ENCODE data around the gene FDXACB1. TPM values are rescaled to one million over a fixed set of nuclear protein-coding genes. Genes with fewer than 3 reads are reported as not detected.

Gene FDXACB1
- total and polyA plus RNA-seq, 2 of the 4 experiments (the other 2 are of a cell fraction), result 1.7 to 3.0 TPM

DNA sequence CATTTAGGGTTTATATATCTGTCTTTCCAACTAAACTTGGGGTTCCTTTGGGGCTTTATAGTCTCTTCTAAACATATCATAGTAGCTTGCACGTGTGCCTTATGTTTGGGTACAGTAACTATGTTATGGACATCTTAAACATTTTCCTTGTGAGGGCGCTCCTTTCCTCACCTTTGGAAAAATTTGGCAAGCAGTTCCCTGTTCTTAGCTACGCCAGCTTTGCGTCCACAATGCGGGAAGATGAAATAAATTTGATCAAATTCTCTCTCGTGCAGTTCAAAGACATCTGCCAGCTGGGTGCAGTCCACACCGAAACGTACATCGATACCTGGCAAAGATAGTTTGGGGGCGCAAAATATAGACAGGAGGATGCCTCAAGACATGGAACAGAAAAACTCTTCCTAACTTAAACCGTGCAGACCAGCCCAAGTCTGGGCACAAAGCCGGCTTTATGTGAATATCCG is 548 bp downstream of the FDXACB1 start:
- Histone ChIP-seq H4K20me1 (ENCODE audit: insufficient read depth, low read length) (no peaks in the 10 kb centered on the region), H2BK15ac (ENCODE audit: low read depth, low read length) (no peak overlapping the region), H4K5ac (ENCODE audit: low read depth, low read length) (no peak overlapping the region), H3K9me3 (ENCODE audit: control insufficient read depth, insufficient read depth, low read length) (no peaks in the 10 kb centered on the region), H3K79me1 (ENCODE audit: low read depth in 1 of 2, low read length in 2 of 2) (peaks cover 0 to 11% of the 10 kb centered on the region in 2 experiments; a peak in 3 of 4 replicates), H2BK20ac (ENCODE audit: low read depth, low read length) (0 out of 2 replicates have a peak overlapping the region, but pooled peaks have one; percentile 35), H3K9me1 (ENCODE audit: insufficient read depth, low read length) (peaks cover 3% of the 10 kb centered on the region; the same call in 1 of the 2 replicates), H3K9ac (ENCODE audit: low read depth, low read length) (peak overlapping the region; percentile 51), H3K27ac (ENCODE audit: insufficient read depth, low read length) (peak overlapping the region; percentile 64), H3K36me3 (ENCODE audit: control insufficient read depth, insufficient read depth, low read length) (no peaks in the 10 kb centered on the region; the same call in 1 of the 2 replicates), H2AK5ac (ENCODE audit: low read depth, low read length) (peak overlapping the region; percentile 5; the same call in 1 of the 2 replicates), H4K91ac (ENCODE audit: insufficient read depth, low read depth, low read length) (peak overlapping the region; percentile 34), H3K4me2 (ENCODE audit: low read depth, low read length) (peak overlapping the region; percentile 77), H3K4ac (ENCODE audit: low read depth, low read length) (peak overlapping the region; percentile 69), H4K8ac (ENCODE audit: low read depth in 2 of 2, low read length in 2 of 2) (peak overlapping the region; percentile 84 to 87), H3K4me1 (ENCODE audit: control insufficient read depth, insufficient read depth, low read length) (peaks cover 3% of the 10 kb centered on the region; the same call in 1 of the 2 replicates), H3K14ac (replicated peaks; ENCODE audit: low read depth, low read length) (peak overlapping the region; percentile 67), H3K4me3 (ENCODE audit: insufficient read depth, low read depth, low read length) (peak overlapping the region; percentile 71), H2AFZ (replicated peaks; ENCODE audit: low read length, poor library complexity) (peak overlapping the region; percentile 100), H3K56ac (ENCODE audit: extremely low read depth, insufficient read depth, low read length) (peak overlapping the region; percentile 85; the same call in 1 of the 2 replicates), H2AK9ac (replicated peaks; ENCODE audit: low read depth, low read length, poor library complexity) (peak overlapping the region; percentile 93), H3K23ac (ENCODE audit: low read depth, low read length) (peak overlapping the region; percentile 69), H3K18ac (ENCODE audit: low read depth, low read length) (no peak overlapping the region), H2BK5ac (ENCODE audit: low read depth, low read length, poor library complexity, severe bottlenecking) (peak overlapping the region; percentile 51), H2BK120ac (ENCODE audit: low read depth, low read length) (peak overlapping the region; percentile 26; the same call in 1 of the 2 replicates), H3K27me3 (ENCODE audit: control insufficient read depth, insufficient read depth, low read length) (no peaks in the 10 kb centered on the region)
- ATAC-seq (ENCODE audit: low read depth) (peak; percentile 5), DNase-seq (peak; percentile 5)
- BruUV-seq (replicated peaks), result no TSS peak
- peak; percentile 11; the same call in 1 of the 2 replicates for TF ChIP-seq RAD21 (IDR thresholded peaks at IDR 0.05; ENCODE audit: low read length)
- TF ChIP-seq, protein P1, sequence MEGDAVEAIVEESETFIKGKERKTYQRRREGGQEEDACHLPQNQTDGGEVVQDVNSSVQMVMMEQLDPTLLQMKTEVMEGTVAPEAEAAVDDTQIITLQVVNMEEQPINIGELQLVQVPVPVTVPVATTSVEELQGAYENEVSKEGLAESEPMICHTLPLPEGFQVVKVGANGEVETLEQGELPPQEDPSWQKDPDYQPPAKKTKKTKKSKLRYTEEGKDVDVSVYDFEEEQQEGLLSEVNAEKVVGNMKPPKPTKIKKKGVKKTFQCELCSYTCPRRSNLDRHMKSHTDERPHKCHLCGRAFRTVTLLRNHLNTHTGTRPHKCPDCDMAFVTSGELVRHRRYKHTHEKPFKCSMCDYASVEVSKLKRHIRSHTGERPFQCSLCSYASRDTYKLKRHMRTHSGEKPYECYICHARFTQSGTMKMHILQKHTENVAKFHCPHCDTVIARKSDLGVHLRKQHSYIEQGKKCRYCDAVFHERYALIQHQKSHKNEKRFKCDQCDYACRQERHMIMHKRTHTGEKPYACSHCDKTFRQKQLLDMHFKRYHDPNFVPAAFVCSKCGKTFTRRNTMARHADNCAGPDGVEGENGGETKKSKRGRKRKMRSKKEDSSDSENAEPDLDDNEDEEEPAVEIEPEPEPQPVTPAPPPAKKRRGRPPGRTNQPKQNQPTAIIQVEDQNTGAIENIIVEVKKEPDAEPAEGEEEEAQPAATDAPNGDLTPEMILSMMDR (conservative IDR thresholded peaks at IDR 0.05; ENCODE audit: low read depth, low read length), result no peak
- in situ Hi-C loops (cut with MboI; ENCODE audit: low sequenced_read_pairs) (loop anchor here (5.0 kb wide), 1 partner anchor 114 kb away; no protein-coding TSS in a partner anchor), intact Hi-C loops (cut with micrococcal nuclease) (loop anchor here (2.0 to 10.0 kb wide), 5 partner anchors 48 to 346 kb away; partner anchors contain the start of genes DIXDC1, NKAPD1, PIH1D2 and PTS), dilution Hi-C loops (cut with HindIII; ENCODE audit: low sequenced_read_pairs, unreplicated experiment) (no loop called here)
- POLR2A ChIA-PET (ENCODE audit: unreplicated experiment), result no interaction called here
- CTCF ChIA-PET, result interaction anchor here (0.6 to 0.8 kb wide), 3 partner anchors 118 to 167 kb away, joined by 3 to 9 read pairs (median 3); no protein-coding TSS in a partner anchor
- 3% methylated on average over 6 of the region's 13 CpGs; no CpG with 5 or more reads in 1 of the 2 experiments for WGBS, 2 experiments (ENCODE audit: extremely low coverage in 2 of 2, insufficient read length in 1 of 2)
